Posterior cingulate gyrus (tissue), 11 donors: ENCODE measurements around the gene HIRA.
A peak's percentile ranks its signal among the peaks of the same experiment; 100 is the strongest.

Experiments used
- DNase-seq, 10 donors: peaks; one replicate each; pipeline versions ENCODE4 v3.0.0 to v3.0.0-alpha.2; 2020 to 2021; ENCODE audit warnings: mixed read lengths in 3 of 10
- intact Hi-C: fragments of 100-400 bp; cut with DNase I; formaldehyde crosslinking; loops from one replicate; pipeline ENCODE4 v1.15.1; 2023

HIRA gene, protein sequence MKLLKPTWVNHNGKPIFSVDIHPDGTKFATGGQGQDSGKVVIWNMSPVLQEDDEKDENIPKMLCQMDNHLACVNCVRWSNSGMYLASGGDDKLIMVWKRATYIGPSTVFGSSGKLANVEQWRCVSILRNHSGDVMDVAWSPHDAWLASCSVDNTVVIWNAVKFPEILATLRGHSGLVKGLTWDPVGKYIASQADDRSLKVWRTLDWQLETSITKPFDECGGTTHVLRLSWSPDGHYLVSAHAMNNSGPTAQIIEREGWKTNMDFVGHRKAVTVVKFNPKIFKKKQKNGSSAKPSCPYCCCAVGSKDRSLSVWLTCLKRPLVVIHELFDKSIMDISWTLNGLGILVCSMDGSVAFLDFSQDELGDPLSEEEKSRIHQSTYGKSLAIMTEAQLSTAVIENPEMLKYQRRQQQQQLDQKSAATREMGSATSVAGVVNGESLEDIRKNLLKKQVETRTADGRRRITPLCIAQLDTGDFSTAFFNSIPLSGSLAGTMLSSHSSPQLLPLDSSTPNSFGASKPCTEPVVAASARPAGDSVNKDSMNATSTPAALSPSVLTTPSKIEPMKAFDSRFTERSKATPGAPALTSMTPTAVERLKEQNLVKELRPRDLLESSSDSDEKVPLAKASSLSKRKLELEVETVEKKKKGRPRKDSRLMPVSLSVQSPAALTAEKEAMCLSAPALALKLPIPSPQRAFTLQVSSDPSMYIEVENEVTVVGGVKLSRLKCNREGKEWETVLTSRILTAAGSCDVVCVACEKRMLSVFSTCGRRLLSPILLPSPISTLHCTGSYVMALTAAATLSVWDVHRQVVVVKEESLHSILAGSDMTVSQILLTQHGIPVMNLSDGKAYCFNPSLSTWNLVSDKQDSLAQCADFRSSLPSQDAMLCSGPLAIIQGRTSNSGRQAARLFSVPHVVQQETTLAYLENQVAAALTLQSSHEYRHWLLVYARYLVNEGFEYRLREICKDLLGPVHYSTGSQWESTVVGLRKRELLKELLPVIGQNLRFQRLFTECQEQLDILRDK

DNA sequence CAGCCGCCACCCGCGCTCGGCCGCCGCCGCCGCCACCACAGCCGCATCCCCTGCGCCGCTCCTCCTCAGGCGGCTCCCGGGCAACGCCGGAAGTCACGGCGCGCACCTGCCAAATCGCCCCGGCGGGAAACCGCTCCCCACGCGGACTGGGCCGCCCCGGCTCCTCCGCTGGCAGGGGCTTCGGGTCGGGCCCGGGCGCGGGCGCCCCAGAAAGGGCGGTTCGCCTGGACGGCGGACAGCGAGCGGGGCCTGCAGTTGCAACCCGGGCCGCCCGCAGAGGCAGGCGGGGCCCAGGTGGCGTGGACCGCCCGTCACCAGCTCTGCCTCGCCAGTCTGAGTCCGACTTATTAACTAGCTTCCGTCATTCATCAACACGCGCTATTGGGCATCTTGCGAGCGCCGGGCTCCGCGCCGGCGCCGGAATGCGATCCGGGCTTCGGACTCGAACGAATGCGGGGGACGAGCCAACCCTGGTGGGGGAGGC is at the start of gene HIRA:
Gene HIRA (minus strand): TSS at position 85 of the 484 bp plus-strand sequence. CDS start 257 bp downstream, outside the sequence.
- intact Hi-C loops: loop anchor here (1.0 to 5.0 kb wide), 4 partner anchors 16 to 252 kb away; partner anchors contain the start of genes C22orf39, CDC45, CLTCL1 and UFD1
- DNase-seq: peak; percentile 69 to 97 (median 85)

DNA sequence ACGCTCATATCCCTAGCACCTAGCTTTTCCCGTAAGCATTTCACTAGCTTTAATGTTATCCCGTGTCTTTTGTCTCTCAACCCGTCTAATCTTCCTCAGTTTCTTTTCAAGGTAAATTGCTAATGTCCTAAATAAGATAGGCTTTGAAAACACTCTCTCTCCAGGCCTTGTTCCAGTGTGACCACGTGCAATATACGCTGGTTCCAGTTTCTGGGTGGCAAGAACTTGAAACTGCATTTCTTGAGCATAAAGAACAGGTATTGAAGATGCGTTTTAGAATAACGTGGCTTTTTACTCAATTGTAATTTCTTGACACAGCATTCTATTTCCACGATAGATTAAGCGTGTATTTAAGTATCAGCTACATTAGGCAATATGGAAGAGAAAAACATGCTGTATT is 49.3 kb upstream of the HIRA start:
- DNase-seq: no peak
- intact Hi-C loops: no loop called here

DNA sequence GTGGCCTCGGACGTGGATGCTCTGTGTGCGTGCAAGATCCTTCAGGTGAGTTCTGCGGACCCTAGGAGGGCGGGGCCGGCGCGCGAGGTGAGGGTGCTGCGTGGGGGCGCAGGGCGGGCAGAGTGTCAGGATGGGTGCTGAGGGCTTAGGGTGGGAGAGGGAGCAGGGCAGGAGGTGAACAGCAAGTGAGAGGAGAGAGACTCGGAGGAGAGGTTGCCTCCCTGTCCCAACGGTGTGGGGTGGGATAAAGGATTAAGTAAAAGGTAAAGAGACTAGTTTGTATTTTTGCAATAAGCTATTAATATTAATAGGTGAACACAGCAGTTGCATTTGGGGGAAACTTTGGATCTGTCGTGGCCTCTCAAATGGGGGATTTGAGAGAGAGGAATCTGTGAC is 48.6 kb upstream of the HIRA start:
- intact Hi-C loops: no loop called here
- no peak for DNase-seq

DNA sequence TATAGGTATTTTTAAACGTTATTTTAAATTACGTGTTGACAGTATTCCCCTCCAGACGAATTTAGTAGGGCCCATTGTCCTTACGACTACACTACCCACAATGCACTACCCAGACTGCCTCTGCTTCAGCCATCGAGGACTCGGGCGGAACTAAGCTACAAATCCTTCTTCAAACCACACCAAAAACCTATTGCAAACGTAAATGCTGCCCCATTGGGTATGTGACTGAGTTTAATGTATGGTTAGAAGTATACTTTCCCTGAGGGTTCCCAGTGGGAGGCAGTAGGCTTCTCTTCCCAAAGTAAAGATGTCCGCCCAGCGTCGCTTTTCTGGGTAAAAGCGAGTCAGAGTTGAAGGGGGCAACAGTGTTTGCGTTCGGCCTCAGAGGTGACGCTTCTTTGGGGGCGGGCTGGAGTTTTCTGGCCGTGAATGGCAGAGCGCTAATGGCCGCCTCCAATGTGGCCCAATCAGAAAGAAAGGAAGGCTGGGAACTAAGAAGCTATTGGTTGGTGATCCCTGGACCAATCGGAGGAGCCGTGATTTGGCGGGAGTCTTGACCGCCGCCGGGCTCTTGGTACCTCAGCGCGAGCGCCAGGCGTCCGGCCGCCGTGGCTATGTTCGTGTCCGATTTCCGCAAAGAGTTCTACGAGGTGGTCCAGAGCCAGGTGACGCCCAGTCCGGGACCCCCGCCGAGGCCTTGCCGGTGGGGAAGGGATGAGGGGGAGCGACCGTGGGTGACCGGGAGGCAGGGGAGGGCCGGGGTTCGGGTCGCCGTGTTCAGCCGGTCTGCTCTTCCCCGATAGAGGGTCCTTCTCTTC is 48.0 kb upstream of the HIRA start, which contains the start of gene CDC45:
Gene CDC45 (plus strand): TSS at position 566 of the 818 bp plus-strand sequence. CDS start 49 bp downstream, at position 615.
- intact Hi-C loops: loop anchor here (5.0 to 10.0 kb wide), 3 partner anchors 47 to 525 kb away; partner anchors contain the start of genes HIRA and MRPL40

DNA sequence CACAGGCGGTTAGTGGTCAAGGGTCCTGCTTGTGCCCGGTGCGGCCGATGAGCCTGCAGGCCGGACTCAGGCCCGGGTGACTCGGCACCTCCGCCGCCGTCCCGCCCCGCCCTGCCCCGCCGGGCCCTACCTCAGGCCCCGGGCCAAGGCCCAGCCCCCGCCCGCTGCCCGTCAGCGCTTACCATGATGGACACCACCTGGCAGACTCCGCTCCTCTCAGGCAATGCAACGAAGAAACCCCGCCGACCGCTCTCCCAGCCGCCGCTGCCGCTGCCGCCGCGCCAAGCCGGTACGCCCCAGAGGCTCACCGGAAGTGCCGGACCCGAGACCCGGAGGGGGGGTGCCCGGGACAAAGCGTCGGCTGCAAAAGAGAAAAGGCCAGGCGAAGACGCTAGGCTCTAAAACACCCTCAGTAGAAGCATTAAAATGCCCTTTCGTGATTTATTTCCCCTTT is 47.4 kb upstream of the HIRA start, which contains the start of gene UFD1:
Gene UFD1 (minus strand): TSS at position 293 of the 454 bp plus-strand sequence. CDS start 108 bp downstream, at position 185.
- peak; percentile 69 to 97 (median 80) for DNase-seq
- intact Hi-C loops: loop anchor here (5.0 to 10.0 kb wide), 3 partner anchors 47 to 524 kb away; partner anchors contain the start of genes HIRA and MRPL40

More for the DNA sequence above, 48.0 kb upstream of the HIRA start, which contains the start of gene CDC45:
- DNase-seq: peak; percentile 93 to 99 (median 96)

DNA sequence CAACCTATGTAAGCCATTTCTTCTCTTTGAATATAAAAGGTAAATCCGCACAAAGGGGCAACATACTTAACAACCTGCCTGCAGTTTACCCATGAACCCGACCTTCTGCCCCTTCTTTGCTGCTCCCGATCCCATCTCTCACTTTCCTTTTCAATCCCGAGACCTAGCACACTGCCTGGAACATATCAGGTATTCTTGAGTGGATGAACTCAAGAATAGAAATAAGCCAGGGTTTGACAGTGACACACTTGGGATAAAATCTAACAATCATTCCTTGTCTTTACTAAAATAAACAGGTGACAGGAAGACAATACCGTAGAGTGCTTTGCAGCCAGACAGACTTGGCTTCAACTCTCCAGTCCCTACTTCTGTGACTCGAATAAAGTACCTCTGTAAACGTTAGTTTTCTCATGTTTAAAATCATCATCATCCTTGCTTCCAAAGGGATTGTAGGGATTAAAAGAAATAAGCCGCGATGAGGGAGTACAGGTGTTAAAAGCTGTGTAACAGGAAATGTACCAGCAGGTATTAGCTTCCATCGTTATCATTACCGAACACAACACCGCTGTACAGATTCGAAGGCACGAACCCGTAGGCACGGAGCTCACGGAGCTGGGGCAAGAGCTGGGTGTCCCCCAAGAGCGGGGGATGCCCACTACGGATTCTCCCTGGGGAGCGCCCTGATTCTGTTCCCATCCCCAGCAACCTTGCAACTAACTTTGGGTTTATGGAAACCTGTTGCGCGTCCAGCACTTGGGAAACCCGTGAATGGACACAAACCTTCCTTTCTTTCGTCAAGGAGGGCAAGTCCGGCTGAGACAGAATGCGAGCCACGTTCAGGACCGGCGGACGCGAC is 46.7 kb upstream of the HIRA start:
- intact Hi-C loops: loop anchor here (5.0 to 10.0 kb wide), 3 partner anchors 46 to 523 kb away; partner anchors contain the start of genes HIRA and MRPL40
- DNase-seq: no peak

DNA sequence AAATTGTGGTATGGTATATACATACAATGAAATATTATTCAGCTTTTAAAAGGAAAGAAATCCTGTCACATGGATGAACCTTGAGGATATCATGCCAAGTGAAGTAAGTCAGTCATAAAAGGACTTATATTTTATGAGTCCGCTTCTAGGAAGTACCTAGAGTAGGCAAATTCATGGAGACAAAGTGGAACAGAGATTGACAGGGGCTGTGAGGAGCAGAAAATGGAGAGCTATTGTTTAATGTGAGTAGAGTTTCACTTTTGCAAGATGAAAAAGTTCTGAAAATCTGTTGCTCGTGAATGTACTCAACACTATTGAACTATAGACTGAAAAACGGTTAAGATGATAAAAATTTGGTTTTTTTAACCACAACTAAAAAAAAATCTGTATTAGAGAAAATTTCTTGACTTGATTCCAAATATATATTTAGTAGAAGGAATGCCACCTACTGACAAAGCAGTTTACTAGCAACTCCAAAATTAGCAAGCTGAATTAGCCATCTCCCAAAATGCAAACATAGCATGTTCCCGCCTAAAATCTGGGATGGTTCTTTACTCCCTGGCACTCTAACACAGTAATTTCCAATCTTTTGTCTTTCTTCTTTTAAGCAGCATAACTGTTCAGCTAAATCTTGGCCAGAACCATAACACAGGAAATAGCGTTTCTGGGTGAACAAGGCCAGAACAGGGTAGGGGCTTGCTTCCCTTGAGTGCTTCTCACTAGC is 46.0 kb upstream of the HIRA start:
- DNase-seq: no peak
- intact Hi-C loops: loop anchor here (5.0 to 10.0 kb wide), 3 partner anchors 45 to 523 kb away; partner anchors contain the start of genes HIRA and MRPL40

DNA sequence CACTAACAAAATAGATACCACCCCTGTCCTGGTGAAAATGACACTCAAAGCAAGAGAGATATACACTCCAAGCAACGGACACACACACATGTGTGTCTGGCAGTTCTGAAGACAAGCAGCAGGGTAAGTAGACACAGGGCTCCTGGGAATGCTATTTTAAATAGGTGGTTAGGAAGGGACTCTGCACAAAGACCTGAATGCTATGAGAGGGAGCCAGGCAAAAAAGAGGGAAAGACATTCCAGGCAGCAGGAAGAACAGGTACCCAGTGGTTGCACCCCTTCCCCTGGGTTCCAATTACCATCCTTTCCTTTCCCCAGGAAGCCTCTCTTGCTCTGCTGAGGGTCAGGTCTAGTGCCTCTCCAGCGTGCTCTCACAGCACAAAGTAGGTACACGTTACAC is 44.5 kb upstream of the HIRA start:
- intact Hi-C loops: loop anchor here (5.0 to 10.0 kb wide), 3 partner anchors 44 to 521 kb away; partner anchors contain the start of genes HIRA and MRPL40

DNA sequence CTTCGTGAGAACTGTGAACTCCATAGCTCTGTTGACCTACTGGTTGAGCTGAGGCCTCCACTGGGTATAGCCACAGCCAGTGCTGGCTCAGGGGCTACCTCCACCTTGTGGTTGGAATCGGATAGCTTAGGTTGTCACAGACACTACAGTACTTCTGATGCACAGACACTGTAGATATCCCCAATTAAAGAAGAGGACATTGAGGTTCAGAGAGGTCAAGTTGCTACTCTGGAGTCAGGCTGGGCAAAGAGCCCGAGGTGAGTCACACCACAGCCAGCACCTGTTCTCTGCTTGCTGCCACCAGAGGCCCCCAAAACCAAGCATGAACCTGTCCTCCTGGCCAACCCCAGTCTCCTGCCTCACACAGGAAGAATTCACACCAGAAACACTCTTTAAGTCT is 42.0 kb upstream of the HIRA start:
- intact Hi-C loops: loop anchor here (10.0 kb wide), 2 partner anchors 161 to 519 kb away; no protein-coding TSS in a partner anchor
- no peak for DNase-seq

More for the DNA sequence above, 44.5 kb upstream of the HIRA start:
- DNase-seq: no peak

DNA sequence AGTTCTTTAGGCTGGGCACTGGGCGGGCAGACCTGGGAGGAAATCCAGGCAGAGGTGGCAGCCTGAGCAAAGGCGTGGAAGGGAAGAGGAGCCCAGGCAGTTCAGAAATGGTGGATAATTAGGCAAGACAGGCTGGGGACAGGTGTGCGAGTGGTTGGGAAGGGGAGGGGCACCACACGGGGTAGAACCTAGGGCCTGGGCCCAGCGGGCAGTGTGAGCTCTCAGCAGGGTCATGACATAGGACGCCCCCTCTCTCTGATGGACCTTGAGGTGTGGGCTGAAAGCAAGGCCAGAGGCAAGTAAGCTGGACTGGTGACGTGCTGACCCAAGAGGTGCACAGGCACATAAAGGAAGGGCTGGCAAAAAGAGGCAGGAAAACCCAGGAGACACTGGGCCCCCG is 40.7 kb upstream of the HIRA start:
- intact Hi-C loops: loop anchor here (10.0 kb wide), 2 partner anchors 163 to 517 kb away; no protein-coding TSS in a partner anchor
- DNase-seq: no peak

DNA sequence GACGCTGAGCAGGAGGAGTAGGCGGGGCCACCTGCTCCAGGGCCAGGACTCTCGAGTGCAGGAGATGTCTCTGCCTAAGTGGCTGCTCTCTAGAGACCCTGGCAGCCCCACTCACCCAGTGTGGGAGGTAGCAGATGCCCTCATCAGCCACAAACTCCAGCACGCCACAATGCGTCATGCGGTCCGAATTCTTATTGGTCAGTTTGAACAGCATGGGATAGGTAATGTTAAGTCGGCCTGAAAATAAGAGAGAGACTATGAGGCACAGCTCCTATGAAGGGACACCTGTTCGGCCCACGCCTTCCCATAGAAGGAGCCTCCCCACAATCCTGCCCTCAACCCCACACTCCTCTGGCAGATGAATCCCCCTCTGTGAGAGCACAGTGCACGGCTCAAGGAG is 40.0 kb upstream of the HIRA start:
- DNase-seq: no peak
- intact Hi-C loops: loop anchor here (10.0 kb wide), 2 partner anchors 163 to 517 kb away; no protein-coding TSS in a partner anchor

DNA sequence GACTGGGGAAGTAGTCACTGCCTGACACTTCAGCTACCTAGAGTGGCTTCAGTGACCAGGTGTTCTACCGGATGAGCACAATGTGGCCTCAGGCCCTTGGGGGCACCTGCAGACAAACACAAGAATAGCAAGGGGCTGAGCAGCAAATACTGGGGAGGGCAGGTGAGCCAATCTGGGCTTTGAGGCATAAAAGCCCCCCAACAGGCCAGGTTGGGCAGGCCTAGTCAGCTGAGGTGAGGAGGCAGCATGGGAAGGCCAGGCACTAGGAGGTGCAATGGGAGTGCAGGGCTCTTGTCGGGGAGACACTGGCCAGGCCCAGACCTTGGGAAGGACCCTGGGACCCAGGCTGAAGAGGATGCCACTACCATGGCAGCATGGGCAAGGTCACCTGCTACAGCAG is 38.5 kb upstream of the HIRA start:
- DNase-seq: no peak
- intact Hi-C loops: loop anchor here (10.0 kb wide), 2 partner anchors 165 to 515 kb away; no protein-coding TSS in a partner anchor

DNA sequence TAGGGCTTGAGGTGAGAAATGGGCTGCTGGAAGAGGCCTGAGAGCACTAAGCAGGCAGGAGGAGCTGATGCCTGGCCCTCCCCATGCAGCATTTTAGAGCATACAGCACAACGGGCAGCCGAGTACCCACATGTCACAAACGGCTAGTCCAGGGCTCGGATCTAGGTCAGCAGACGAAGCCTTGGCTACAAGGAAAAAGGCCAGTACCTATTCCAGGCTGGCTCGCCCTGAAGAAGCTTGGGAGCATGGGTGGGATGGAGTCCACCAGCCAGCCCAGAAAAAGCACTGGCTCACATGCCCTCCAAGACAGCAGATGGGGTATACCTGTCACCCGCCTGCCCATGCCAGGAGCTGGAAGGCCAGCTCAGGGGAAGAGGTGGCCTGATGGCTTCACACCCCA is 37.9 kb upstream of the HIRA start:
- DNase-seq: no peak
- intact Hi-C loops: no loop called here

DNA sequence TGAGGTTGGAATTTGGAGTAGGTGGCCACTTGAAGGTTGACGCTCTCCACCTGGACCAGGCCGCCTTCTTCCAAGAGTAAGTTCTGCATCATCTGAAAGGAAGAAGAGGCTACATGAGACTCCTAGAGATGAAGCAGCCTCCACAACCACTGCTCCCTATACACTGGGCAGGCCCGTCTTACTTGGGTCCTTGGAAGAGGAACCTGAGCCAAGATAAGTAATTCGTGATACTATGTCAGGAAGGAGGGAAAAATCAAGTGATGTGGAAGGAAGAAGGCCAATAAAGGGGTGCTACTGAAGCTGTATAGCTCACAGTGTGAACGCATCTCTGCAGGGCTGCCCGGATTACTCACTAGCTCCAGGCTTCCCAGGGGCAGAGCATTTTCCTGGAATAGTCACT is 36.4 kb upstream of the HIRA start:
- intact Hi-C loops: no loop called here
- no peak for DNase-seq

DNA sequence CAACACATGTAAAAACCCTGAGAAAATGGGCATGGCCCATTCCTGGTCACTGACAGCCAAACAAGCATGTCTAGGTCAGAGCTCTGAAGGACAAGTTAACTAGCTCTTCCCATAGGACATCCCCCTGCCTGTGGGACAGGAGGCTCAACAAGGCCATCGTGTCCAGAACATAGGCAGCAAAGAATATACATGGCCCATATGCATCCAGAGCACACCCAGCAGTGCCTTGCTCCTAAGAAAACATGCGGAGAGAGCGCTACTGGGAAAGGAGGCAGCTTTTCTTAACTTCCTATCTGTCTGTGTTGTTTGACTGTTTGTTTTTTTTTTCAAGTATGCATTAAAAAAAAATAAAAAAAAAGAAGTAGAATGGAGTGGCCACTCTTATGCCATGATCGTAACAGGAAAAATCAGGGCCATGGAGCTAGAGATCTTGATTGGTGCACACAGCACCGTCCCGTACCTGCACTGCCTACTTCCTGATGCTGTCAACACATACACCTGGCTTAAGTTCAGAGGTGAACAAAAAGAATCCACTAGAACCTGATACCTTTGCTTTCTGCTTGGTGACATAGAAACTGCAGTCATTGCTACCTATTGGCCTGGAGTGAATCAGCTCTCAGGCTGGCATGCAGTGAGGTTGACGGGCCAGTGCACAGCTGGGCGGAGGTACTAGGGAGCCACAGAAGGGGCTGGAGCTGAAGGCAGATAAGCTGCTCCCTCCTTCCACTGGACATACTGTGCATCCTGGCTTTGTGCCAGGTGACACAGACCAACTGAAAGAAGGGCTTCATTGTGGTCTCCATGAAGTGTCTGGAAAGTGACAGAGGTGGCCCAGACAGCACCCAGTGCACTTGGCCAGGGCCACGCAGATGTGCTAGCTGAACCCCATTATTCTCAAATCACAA is 35.6 kb upstream of the HIRA start:
- DNase-seq: peak in 1 of 10 donors; percentile 19
- intact Hi-C loops: no loop called here

DNA sequence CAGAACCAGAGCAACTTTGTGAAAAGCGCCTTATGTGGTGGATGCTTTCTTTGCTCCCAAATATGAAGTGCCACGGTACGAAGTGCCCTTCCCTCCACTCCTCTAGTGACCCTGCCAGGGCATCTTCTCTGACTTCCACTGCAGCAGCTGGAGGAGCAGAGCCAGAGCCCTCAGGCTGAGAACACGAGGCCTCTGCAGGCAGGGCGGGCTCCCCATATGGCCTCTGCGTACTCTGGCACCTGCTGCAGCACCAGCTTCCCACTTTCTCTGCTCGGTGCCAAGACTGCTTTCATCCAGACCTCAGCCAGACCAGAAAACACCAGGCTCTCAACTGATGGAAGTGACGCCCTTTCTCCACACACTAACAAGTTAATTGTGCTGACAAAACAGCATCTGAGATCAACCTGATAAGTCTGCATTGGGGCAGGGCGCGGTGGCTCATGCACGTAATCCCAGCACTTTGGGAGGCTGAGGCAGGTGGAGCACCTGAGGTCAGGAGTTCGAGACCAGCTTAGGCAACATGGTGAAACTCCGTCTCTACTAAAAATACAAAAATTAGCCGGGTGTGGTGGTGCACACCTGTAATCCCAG is 34.7 kb upstream of the HIRA start:
- peak in 1 of 10 donors; percentile 86 for DNase-seq
- intact Hi-C loops: no loop called here
